Measurements from ENCODE around the gene UNC5C.

GRCh38 chr4:95505799-95506198 is 43.0 kb downstream of the UNC5C start:
- TF ChIP-seq CTCF (IDR thresholded peaks at IDR 0.05; ENCODE audit: poor library complexity): no peak
- no peak for TF ChIP-seq EZH2phosphoT487 (IDR thresholded peaks at IDR 0.05; ENCODE audit: low read depth, severe bottlenecking, unreplicated experiment)

Measured in hepatocyte (in vitro differentiated cells).